Mammary microvascular endothelial cell (primary cell): ENCODE results near the gene PCDHB13. TPM values are rescaled to one million over a fixed set of nuclear protein-coding genes. Genes with fewer than 3 reads are reported as not detected.

Experiments
- total RNA-seq: library from RNA; depleted of rRNA; stranded (reverse); fragments of >200 nt; gene quantifications from 2 replicates; pipeline ENCODE4 v1.2.3, GENCODE V29; 2015

Gene PCDHB13
- total RNA-seq = 0.30 and 0.33 TPM in 2 replicates

DNA sequence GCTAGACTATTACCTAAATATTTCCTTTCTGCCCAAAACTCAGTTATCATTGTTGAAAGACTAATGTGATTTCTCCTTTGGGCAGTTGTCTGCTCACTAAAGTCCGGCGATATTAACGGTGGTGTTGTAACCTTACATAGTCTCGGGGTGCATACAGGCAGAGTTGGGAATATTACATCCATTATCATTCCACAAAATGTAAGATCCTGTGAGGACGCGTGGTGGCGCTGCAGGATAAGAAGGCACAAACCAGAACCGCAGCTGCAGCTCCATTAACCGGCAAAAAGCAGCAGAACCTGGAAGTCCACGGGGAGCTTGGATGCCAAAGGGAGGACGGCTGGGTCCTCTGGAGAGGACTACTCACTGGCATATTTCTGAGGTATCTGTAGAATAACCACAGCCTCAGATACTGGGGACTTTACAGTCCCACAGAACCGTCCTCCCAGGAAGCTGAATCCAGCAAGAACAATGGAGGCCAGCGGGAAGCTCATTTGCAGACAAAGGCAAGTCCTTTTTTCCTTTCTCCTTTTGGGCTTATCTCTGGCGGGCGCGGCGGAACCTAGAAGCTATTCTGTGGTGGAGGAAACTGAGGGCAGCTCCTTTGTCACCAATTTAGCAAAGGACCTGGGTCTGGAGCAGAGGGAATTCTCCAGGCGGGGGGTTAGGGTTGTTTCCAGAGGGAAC is at the start of gene PCDHB13:
TSS of gene PCDHB13 (plus strand) at position 264 of the 684 bp plus-strand sequence. CDS start at position 469, 205 bp downstream.

DNA sequence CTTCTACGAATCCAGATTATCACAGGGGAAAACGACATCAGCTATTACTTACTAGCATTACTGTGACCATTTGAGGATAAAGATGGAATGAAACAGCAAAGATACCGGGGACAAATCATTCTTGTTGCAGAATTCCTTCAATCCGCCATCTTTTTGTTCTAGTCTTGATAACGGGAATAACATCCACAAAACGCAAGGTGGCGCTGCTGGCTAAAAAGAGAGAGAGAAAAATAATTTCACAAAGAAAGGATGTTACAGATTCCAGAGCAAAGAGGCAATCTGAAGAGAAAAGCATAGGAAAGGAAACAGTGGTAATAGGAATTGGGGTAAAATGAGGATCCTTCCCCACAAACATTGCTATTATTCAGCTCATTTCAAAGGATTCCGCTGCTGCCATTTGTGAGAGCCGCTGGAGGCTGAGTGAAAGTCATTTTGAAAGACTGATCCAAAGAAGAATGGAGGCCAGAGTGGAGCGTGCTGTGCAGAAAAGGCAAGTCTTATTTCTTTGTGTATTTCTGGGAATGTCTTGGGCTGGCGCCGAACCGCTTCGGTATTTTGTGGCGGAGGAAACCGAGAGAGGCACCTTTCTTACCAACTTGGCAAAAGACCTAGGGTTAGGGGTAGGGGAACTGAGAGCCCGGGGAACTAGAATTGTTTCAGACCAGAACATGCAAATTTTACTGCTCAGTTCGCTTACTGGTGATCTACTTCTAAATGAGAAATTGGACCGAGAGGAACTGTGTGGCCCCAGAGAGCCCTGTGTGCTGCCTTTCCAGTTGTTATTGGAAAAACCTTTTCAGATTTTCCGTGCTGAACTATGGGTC is 41.1 kb upstream of the PCDHB13 start, which contains the start of gene PCDHB7:
TSS of gene PCDHB7 (plus strand) at position 264 of the 824 bp plus-strand sequence. CDS start at position 456, 192 bp downstream.

DNA sequence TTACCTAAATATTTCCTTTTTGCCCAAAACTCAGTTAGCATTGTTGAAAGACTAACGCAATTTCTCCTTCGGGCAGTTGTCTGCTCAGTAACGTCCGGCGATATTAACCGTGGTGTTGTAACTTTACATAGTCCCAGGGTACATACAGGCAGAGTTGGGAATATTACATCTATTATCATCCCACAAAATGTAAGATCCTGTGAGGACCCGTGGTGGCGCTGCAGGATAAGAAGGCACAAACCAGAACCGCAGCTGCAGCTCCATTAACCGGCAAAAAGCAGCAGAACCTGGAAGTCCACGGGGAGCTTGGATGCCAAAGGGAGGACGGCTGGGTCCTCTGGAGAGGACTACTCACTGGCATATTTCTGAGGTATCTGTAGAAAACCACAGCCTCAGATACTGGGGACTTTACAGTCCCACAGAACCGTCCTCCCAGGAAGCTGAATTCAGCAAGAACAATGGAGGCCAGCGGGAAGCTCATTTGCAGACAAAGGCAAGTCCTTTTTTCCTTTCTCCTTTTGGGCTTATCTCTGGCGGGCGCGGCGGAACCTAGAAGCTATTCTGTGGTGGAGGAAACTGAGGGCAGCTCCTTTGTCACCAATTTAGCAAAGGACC is 36.0 kb upstream of the PCDHB13 start, which contains the start of gene PCDHB8:
TSS of gene PCDHB8 (plus strand) at position 214 of the 615 bp plus-strand sequence. CDS start at position 459, 245 bp downstream.

DNA sequence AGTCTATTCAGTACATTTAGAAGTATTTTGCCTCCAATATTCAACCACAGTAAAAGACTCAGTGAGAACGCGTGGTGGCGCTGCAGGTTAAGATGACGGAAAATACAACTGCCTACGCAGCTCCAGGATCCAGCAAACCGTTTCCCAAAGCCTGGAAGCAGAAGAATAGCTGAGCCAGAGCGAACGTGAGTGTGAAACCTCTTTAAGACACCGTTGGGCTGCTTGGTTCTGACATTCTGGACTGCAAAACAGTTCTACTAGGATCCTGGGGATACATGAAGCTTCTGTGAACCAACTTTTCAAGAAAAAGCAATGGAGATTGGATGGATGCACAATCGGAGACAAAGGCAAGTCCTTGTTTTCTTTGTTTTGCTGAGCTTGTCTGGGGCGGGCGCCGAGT is 31.5 kb upstream of the PCDHB13 start, which contains the start of gene PCDHB16:
TSS of gene PCDHB16 (plus strand) at position 140 of the 400 bp plus-strand sequence. CDS start at position 313, 173 bp downstream.

DNA sequence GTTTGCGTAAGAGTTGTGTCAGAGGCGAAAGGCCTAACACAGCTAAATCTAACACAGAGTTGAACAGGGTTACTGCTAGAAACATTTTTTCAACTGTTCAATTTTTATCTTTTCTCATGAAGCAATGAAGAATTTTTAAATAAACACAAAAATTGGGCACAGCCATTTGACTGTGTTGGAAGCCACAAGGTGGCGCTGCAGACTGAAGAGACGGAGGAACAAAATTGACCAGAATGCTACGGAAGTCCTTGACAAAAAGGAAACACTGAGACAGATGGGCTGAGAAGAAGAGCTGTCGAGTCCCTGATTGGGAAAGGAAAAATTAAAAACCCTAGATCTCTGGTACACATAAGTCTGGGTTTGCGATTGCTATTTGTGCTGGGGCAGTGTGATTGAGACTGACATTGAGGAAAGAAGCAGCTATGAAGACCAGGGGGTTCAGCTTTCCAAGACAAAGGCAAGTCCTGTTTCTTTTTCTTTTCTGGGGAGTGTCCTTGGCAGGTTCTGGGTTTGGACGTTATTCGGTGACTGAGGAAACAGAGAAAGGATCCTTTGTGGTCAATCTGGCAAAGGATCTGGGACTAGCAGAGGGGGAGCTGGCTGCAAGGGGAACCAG is 26.7 kb upstream of the PCDHB13 start, which contains the start of gene PCDHB9:
TSS of gene PCDHB9 (plus strand) at position 265 of the 616 bp plus-strand sequence. CDS start at position 423, 158 bp downstream.

DNA sequence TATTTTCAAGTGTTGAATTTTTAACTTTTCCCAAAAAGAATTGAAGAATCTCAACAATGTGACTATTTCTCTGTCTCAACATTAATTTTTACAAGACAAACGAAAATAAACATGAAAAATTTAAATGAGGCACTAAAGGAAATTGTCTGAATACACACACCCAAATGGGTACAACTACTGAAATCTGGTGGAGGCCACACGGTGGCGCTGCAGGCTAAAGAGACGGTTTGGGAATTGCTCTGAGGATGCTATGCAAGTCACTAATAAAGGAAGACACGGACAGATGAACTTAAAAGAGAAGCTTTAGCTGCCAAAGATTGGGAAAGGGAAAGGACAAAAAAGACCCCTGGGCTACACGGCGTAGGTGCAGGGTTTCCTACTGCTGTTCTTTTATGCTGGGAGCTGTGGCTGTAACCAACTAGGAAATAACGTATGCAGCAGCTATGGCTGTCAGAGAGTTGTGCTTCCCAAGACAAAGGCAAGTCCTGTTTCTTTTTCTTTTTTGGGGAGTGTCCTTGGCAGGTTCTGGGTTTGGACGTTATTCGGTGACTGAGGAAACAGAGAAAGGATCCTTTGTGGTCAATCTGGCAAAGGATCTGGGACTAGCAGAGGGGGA is 21.5 kb upstream of the PCDHB13 start, which contains the start of gene PCDHB10:
TSS of gene PCDHB10 (plus strand) at position 244 of the 616 bp plus-strand sequence. CDS start at position 444, 200 bp downstream.

DNA sequence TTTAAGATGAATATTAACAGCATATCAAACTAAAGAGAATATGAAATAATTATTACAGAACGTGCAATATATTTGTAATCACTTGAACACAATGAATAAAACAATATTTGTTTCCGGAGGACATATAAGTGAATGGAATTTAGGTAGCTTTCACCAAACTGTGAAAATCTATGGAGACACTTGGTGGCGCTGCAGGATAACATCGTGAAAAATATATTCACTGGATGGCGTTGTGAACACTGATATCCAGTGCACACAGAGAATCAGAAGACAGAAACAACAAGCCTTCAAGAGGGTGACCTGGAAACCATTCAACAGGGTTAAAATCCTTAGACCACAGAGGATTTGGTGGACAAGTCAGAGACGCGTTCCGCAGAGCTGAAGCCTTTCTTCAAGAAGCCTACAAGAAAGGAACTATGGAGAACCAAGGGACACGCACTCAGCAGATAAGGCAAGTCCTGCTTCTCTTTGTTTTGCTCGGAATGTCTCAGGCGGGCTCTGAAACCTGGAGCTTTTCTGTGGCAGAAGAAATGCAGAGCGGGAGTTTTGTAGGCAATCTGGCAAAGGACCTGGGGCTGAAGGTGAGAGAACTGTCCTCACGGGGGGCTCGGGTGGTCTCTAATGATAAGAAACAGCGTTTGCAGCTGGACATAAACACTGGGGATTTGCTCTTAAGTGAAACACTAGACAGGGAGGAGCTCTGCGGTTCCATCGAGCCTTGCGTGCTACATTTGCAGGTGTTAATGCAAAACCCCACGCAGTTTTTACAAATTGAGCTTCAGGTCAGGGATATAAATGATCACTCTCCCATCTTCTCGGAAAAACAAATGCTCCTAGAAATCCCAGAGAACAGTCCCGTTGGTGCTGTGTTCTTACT is 14.1 kb upstream of the PCDHB13 start, which contains the start of gene PCDHB11:
TSS of gene PCDHB11 (plus strand) at position 269 of the 877 bp plus-strand sequence. CDS start at position 417, 148 bp downstream.

DNA sequence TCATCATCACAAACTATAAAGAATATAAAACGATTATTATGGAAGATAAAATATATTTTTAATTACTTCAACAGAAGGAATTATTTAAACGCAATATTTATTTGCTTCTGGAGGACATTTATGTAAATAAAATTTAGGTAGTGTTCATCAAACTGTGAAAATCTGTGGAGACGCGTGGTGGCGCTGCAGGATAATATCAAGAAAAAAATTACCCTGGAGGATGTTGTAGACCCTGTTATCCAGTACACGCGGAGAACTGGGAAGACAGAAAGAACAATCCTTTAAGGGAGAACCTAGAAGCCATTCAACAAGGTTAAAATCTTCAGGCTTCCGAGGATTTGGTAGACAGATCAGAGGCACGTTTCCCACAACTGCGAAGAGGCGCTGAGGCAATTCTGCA is 5.2 kb upstream of the PCDHB13 start, which contains the start of gene PCDHB12:
TSS of gene PCDHB12 (plus strand) at position 242 of the 400 bp plus-strand sequence. CDS start 189 bp downstream, outside the sequence.

DNA sequence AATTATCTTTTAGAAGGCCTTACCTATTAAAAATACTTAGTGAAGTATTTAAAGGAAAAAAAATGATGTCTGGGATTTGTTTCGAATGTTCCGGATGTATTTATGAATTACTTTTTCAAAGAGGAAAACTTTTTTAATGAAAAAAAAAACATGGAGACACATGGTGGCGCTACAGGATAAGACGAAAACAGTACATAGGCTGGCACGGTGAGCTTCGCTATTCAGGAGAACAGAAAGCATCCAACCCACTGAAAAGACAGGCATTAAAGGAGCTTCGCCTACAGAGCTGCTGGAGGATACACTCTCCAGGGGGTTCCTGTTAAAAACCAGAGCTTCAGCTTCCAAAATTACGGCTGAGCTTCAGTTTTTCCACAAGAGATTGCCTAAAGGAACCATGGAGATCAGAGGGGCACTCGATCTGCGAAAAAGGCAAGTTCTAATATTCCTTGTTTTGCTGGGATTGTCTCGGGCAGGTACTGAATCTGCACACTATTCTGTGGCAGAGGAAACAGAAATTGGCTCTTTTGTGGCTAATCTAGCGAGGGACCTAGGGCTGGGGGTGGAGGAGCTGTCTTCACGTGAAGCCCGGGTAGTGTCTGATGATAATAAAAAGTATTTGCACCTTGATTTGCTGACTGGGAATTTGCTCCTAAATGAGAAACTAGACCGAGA is 9.5 kb downstream of the PCDHB13 start, which contains the start of gene PCDHB14:
TSS of gene PCDHB14 (plus strand) at position 232 of the 672 bp plus-strand sequence. CDS start at position 395, 163 bp downstream.

DNA sequence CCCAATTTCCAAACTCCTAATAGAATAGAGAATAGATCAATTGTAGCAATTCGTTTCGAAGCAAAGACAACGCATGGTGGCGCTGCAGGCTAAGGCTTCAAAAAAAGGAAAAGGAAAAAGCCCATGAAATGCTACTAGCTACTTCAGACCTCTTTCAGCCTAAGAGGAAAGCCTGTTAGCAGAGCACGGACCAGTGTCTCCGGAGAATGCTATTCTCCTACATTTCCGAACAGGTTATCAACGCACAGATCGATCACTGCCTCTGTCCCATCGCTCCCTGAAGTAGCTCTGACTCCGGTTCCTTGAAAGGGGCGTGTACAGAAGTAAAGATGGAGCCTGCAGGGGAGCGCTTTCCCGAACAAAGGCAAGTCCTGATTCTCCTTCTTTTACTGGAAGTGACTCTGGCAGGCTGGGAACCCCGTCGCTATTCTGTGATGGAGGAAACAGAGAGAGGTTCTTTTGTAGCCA is 31.6 kb downstream of the PCDHB13 start, which contains the start of gene PCDHB15:
TSS of gene PCDHB15 (plus strand) at position 146 of the 468 bp plus-strand sequence. CDS start at position 330, 184 bp downstream.

Other genes starting within 250 kb of the PCDHB13 start
- gene PCDHAC2, start 247.4 kb upstream of the PCDHB13 start, total RNA-seq = 0.64 and 0.73 TPM in 2 replicates
- gene PCDHB1, start 162.5 kb upstream of the PCDHB13 start, total RNA-seq = not detected in 2 replicates
- gene PCDHB2, start 119.3 kb upstream of the PCDHB13 start, total RNA-seq = 0.40 and 1.7 TPM in 2 replicates
- 0.30 and 0.47 TPM in 2 replicates for gene PCDHB3, start 113.4 kb upstream of the PCDHB13 start, total RNA-seq
- 0.07 and 0.10 TPM in 2 replicates for gene PCDHB4, start 92.1 kb upstream of the PCDHB13 start, total RNA-seq
- 0.15 and 0.47 TPM in 2 replicates for gene PCDHB5, start 78.7 kb upstream of the PCDHB13 start, total RNA-seq
- not detected in 2 replicates for gene PCDHB6, start 63.9 kb upstream of the PCDHB13 start, total RNA-seq
- gene PCDHB7, start 41.3 kb upstream of the PCDHB13 start, total RNA-seq = 0.05 and 0.07 TPM in 2 replicates
- gene PCDHB8, start 36.1 kb upstream of the PCDHB13 start, total RNA-seq = 0.25 TPM in 1 of 2 replicates, not detected in the other
- gene PCDHB16, start 31.5 kb upstream of the PCDHB13 start, total RNA-seq = under 0.01 and 0.25 TPM in 2 replicates
- gene PCDHB9, start 26.8 kb upstream of the PCDHB13 start, total RNA-seq = 0.15 and 0.27 TPM in 2 replicates
- 0.53 and 0.59 TPM in 2 replicates for gene PCDHB10, start 21.6 kb upstream of the PCDHB13 start, total RNA-seq
- not detected in 2 replicates for gene PCDHB11, start 14.3 kb upstream of the PCDHB13 start, total RNA-seq
- gene PCDHB12, start 5.2 kb upstream of the PCDHB13 start, total RNA-seq = 0.05 and 0.13 TPM in 2 replicates
- 0.20 and 0.30 TPM in 2 replicates for gene PCDHB14, start 9.4 kb downstream of the PCDHB13 start, total RNA-seq
- 0.15 and 0.40 TPM in 2 replicates for gene PCDHB15, start 31.5 kb downstream of the PCDHB13 start, total RNA-seq
- gene SLC25A2, start 90.1 kb downstream of the PCDHB13 start, total RNA-seq = 0.15 TPM in 1 of 2 replicates, not detected in the other
- gene TAF7, start 106.9 kb downstream of the PCDHB13 start, total RNA-seq = 44.8 and 50.7 TPM in 2 replicates
- 0.20 and 0.59 TPM in 2 replicates for gene PCDHGA1, start 116.6 kb downstream of the PCDHB13 start, total RNA-seq
- gene PCDHGA2, start 124.8 kb downstream of the PCDHB13 start, total RNA-seq = 0.73 and 0.79 TPM in 2 replicates
- 0.13 and 0.49 TPM in 2 replicates for gene PCDHGA3, start 129.9 kb downstream of the PCDHB13 start, total RNA-seq
- gene PCDHGB1, start 136.2 kb downstream of the PCDHB13 start, total RNA-seq = 0.44 and 0.60 TPM in 2 replicates
- gene PCDHGA4, start 141.1 kb downstream of the PCDHB13 start, total RNA-seq = 2.8 and 3.9 TPM in 2 replicates
- gene PCDHGB2, start 146.1 kb downstream of the PCDHB13 start, total RNA-seq = 2.9 and 3.3 TPM in 2 replicates
- 0.53 and 0.79 TPM in 2 replicates for gene PCDHGA5, start 150.2 kb downstream of the PCDHB13 start, total RNA-seq
- 0.67 and 1.4 TPM in 2 replicates for gene PCDHGB3, start 156.3 kb downstream of the PCDHB13 start, total RNA-seq
- 0.73 and 1.2 TPM in 2 replicates for gene PCDHGA6, start 160.0 kb downstream of the PCDHB13 start, total RNA-seq
- 0.80 and 1.1 TPM in 2 replicates for gene PCDHGA7, start 168.8 kb downstream of the PCDHB13 start, total RNA-seq
- gene PCDHGB4, start 173.8 kb downstream of the PCDHB13 start, total RNA-seq = 3.3 and 4.2 TPM in 2 replicates
- 0.15 and 0.33 TPM in 2 replicates for gene PCDHGA8, start 178.7 kb downstream of the PCDHB13 start, total RNA-seq
- 7.9 and 8.3 TPM in 2 replicates for gene PCDHGB5, start 184.0 kb downstream of the PCDHB13 start, total RNA-seq
- 1.2 and 1.8 TPM in 2 replicates for gene PCDHGA9, start 188.9 kb downstream of the PCDHB13 start, total RNA-seq
- 0.73 and 1.2 TPM in 2 replicates for gene PCDHGB6, start 194.1 kb downstream of the PCDHB13 start, total RNA-seq
- 1.7 and 2.6 TPM in 2 replicates for gene PCDHGA10, start 199.1 kb downstream of the PCDHB13 start, total RNA-seq
- 3.1 and 5.3 TPM in 2 replicates for gene PCDHGB7, start 203.8 kb downstream of the PCDHB13 start, total RNA-seq
- 4.4 and 4.6 TPM in 2 replicates for gene PCDHGA11, start 207.1 kb downstream of the PCDHB13 start, total RNA-seq
- gene PCDHGA12, start 216.6 kb downstream of the PCDHB13 start, total RNA-seq = 4.7 and 5.9 TPM in 2 replicates